ENCODE data around the gene TANC1.

The TANC1 gene

GRCh38 chr2:159206736-159207380 is 238.4 kb downstream of the TANC1 start:
- DNase-seq = no peak

- no peak for DNase-seq
Observed at GRCh38 chr2:159208438-159208837, 240.0 kb downstream of the TANC1 start.

- no peak for DNase-seq
Observed at GRCh38 chr2:159209341-159210306, 241.2 kb downstream of the TANC1 start.

- no peak for DNase-seq
Observed at GRCh38 chr2:159211447-159212396, 243.3 kb downstream of the TANC1 start.

GRCh38 chr2:159213296-159213695 is 244.9 kb downstream of the TANC1 start:
- no peak for DNase-seq

GRCh38 chr2:159214325-159214865 is 246.0 kb downstream of the TANC1 start:
- no peak for DNase-seq

- no peak for DNase-seq
Observed at GRCh38 chr2:159215116-159215515, 246.7 kb downstream of the TANC1 start.

GRCh38 chr2:159217676-159218075 is 249.2 kb downstream of the TANC1 start:
- DNase-seq = no peak

GRCh38 chr2:159218389-159218788 is 249.9 kb downstream of the TANC1 start:
- DNase-seq = no peak

GRCh38 chr2:159219394-159219998 is 251.1 kb downstream of the TANC1 start:
- DNase-seq = no peak

- DNase-seq = no peak
Observed at GRCh38 chr2:159224061-159224813, 255.8 kb downstream of the TANC1 start.

- no peak for DNase-seq
Observed at GRCh38 chr2:159225025-159226016, 256.9 kb downstream of the TANC1 start.

GRCh38 chr2:159226059-159226461 is 257.6 kb downstream of the TANC1 start:
- DNase-seq = no peak

- DNase-seq = peak; percentile 45
Observed at GRCh38 chr2:159226608-159227385, 258.4 kb downstream of the TANC1 start.

GRCh38 chr2:159227467-159227866 is 259.0 kb downstream of the TANC1 start:
- no peak for DNase-seq

- no peak for DNase-seq
Observed at GRCh38 chr2:159228081-159228581, 259.7 kb downstream of the TANC1 start.

GRCh38 chr2:159229476-159230144 is 261.2 kb downstream of the TANC1 start:
- no peak for DNase-seq

- no peak for DNase-seq
Observed at GRCh38 chr2:159230145-159230877, 261.9 kb downstream of the TANC1 start.
